22Rv1 (cell line): ENCODE measurements around the gene GNRH2.

Source experiments
- CTCF ChIP-seq: fragments of 450-650 bp; IDR thresholded peaks from 2 replicates; pipeline ENCODE4 v1.5.1; 2017; ENCODE audit warnings: mild to moderate bottlenecking
- ZFX ChIP-seq: fragments of 450-650 bp; IDR thresholded peaks from 2 replicates; pipeline ENCODE4 v1.6.1; 2017; ENCODE audit warnings: antibody characterized with exemption, borderline replicate concordance

GRCh38 chr20:3045042-3045815, 1.8 kb downstream of the GNRH2 start:
- TF ChIP-seq CTCF (no peak), ZFX (no peak)
